ENCODE results near the gene VPS37D. TPM values are rescaled to one million over a fixed set of nuclear protein-coding genes. Genes with fewer than 3 reads are reported as not detected.

The VPS37D gene
- total RNA-seq, 1 donor from 2014 or later, result 12.2 TPM

DNA sequence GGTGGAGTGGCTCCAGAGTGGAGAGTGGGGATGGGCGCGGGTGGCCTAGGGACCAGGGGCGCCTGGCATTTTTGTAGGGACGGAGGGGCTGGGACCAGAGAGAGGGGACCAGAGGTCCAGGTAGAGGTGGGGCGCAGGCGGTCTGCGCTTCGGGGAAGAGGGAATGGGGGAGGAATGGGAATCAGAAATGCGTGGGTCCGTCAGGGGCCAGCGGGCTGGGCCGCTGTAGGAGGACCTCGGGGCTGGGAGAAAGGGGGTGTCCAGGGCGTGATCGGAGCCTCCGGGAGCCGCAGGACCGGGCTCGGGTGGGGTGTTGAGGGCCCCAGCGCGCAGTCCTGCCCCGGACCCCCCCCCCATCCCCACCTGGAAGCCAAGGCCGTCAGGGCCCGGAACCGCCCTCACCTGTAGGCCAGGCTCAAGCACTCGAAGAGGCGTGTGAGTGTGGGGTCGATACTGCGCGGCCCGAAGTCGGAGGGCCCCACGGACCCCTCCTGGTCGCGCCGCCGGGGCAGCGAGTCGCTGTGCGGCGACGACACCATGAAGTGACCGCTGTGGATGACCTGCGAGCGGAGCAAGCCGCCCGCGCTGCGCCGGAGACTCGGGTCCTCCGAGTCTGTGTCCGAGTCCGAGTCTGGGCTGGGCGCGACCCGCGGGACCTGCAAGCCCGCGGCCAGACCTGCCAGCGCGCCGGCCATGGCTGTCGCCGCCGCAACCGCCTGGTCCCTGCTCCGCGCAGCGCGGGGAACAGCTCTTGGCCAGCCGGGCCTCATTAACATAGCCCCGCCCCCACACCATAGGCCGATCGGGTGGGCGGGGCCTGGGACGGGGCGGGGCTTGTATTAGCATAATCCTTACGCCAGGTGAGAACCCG lies 43.6 kb upstream of the VPS37D start, which contains the start of gene MLXIPL:
Gene MLXIPL, minus strand, starts transcription at position 725 of the 871 bp plus-strand sequence. Its CDS starts 30 bp downstream, at position 695.
- no peak for DNase-seq (ENCODE audit: low read depth)
- TF ChIP-seq, protein P1, sequence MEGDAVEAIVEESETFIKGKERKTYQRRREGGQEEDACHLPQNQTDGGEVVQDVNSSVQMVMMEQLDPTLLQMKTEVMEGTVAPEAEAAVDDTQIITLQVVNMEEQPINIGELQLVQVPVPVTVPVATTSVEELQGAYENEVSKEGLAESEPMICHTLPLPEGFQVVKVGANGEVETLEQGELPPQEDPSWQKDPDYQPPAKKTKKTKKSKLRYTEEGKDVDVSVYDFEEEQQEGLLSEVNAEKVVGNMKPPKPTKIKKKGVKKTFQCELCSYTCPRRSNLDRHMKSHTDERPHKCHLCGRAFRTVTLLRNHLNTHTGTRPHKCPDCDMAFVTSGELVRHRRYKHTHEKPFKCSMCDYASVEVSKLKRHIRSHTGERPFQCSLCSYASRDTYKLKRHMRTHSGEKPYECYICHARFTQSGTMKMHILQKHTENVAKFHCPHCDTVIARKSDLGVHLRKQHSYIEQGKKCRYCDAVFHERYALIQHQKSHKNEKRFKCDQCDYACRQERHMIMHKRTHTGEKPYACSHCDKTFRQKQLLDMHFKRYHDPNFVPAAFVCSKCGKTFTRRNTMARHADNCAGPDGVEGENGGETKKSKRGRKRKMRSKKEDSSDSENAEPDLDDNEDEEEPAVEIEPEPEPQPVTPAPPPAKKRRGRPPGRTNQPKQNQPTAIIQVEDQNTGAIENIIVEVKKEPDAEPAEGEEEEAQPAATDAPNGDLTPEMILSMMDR (conservative IDR thresholded peaks at IDR 0.05; ENCODE audit: low read depth, low read length), result no peak
- peak within 1 kb of the TSS; percentile 56 for H3K4me3 ChIP-seq (ENCODE audit: low read depth, low read length)

DNA sequence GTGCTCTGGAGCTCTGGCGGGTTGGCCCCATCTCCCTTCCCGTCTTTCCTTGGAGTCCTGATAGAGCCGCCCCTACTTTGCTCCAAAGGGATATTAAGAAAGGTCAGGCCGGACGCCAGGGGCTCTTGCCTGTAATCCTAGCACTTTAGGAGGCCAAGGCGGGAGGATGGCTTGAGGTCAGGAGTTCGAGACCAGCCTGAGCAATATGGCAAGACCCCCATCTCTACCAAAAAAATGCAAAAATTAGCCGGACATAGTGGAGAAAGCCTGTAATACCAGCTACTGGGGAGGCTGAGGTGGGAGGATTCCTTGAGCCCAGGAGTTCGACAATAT lies 43.0 kb upstream of the VPS37D start:
- H3K4me3 ChIP-seq (ENCODE audit: low read depth, low read length), result peak overlapping the region; percentile 56
- DNase-seq (ENCODE audit: low read depth), result no peak
- TF ChIP-seq, protein P1 (conservative IDR thresholded peaks at IDR 0.05; ENCODE audit: low read depth, low read length), result no peak

DNA sequence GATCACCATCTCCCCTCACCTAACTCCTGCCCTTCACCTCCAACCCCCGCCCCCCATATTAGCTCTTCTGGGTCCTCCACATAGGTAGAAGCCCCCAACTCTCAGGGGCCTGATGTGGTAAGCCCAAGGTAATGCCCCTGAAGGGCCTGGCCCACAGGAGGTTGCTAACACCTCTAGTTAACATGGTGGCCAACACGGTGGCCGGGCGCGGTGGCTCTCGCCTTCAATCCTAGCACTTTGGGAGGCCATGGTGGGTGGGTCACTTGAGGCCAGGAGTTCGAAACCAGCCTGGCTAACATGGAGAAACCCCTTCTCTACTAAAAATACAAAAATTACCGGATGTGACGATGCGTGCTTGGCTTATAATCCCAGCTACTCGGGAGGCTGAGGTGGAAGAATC lies 42.4 kb upstream of the VPS37D start:
- DNase-seq (ENCODE audit: low read depth), result no peak
- TF ChIP-seq, protein P1 (conservative IDR thresholded peaks at IDR 0.05; ENCODE audit: low read depth, low read length), result no peak
- no peak overlapping the region for H3K4me3 ChIP-seq (ENCODE audit: low read depth, low read length)

DNA sequence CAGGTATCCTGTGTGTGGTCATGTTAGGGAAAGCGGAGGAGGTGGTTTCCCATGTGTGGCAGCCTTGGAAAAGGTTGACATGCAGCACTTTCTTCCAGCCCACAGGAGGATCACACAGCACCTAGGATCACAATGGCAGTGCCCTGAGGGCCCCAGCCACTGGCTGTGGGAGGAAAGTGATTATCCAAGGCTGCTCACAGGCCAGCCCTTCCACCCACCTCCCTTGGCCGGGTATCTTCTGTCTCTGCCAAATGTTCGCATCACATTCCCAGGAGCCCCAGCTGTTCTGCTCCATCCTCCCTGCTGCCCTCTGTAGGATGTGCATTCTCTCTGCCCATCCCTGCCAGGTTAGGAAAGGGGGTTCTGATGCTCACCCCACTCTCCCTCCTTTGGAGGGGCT lies 40.8 kb upstream of the VPS37D start:
- no peak overlapping the region for H3K4me3 ChIP-seq (ENCODE audit: low read depth, low read length)
- TF ChIP-seq, protein P1 (conservative IDR thresholded peaks at IDR 0.05; ENCODE audit: low read depth, low read length), result no peak
- no peak for DNase-seq (ENCODE audit: low read depth)

DNA sequence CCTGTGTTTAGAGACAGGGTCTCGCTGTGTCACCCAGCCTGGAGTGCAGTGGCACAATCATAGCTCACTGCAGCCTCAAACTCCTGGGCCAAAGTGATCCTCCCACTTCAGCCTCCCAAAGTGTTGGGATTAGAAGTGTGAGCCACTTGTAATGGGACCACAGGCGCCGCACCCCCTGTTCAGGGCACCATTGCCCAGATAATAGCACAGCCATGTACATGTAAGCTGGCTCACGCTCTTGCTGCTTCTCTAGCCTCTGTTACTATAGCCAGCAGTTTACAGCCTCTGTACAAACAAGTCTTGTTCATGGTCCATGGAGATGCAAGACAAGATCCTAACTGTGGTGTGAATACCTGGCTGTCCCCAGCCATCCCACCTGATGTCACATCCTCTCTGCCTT lies 39.1 kb upstream of the VPS37D start:
- TF ChIP-seq, protein P1 (conservative IDR thresholded peaks at IDR 0.05; ENCODE audit: low read depth, low read length), result no peak
- DNase-seq (ENCODE audit: low read depth), result no peak
- no peak overlapping the region for H3K4me3 ChIP-seq (ENCODE audit: low read depth, low read length)

DNA sequence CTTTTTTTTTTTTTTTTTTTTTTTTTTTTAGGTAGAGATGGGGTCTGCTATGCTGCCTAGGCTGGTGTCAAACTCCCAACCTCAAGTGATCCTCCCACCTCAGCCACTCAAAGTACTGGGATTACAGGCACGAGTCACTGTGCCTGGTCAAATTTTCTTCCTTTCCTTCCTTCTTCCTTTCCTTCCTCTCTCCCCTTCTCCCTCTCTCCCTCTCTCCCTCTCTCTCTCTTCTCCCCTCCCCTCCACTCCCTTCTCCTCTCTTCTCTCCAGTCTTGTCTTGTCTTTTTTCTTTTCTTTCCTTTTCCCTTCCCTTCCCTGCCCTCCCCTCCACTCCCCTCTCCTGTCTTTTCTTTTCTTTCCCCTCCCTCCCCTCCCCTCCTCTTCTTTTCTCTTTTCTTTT lies 36.1 kb upstream of the VPS37D start:
- no peak for DNase-seq (ENCODE audit: low read depth)
- TF ChIP-seq, protein P1 (conservative IDR thresholded peaks at IDR 0.05; ENCODE audit: low read depth, low read length), result no peak
- no peak overlapping the region for H3K4me3 ChIP-seq (ENCODE audit: low read depth, low read length)

DNA sequence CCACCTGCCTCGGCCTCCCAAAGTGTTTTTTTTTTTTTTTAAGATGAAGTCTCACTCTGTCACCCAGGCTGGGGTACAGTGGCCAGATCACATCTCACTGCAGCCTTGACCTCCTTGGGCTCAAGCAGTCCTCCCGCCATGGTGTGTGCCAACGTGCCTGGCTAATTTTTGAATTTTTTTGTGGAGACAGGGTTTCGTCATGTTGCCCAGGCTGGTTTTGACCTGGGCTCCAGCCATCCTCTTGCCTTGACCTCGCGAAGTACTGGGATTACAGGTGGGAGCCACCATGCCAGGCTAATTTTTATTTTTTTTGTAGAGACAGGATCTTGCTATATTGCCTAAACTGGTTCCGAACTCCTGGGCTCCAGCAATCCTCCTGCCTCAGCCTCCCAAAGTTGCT lies 34.3 kb upstream of the VPS37D start:
- H3K4me3 ChIP-seq (ENCODE audit: low read depth, low read length), result no peak overlapping the region
- DNase-seq (ENCODE audit: low read depth), result no peak
- TF ChIP-seq, protein P1 (conservative IDR thresholded peaks at IDR 0.05; ENCODE audit: low read depth, low read length), result no peak
